ENCODE data around the gene RECK.

GRCh38 chr9:36011379-36011778 is 25.3 kb upstream of the RECK start:
- TF ChIP-seq POLR2A (IDR thresholded peaks at IDR 0.05), result no peak
- no peak for TF ChIP-seq CTCF (IDR thresholded peaks at IDR 0.05)

Measured in uterus (tissue), 2 donors.